T-cell (primary cell): Measurements from ENCODE around the gene CD247. TPM values are rescaled to one million over a fixed set of nuclear protein-coding genes. Genes with fewer than 3 reads are reported as not detected.

Source experiments
- ATAC-seq, 4 experiments: fragments of 200-7000 bp in 3 of 4; fragments of 150-1000 bp in 1 of 4; cut with Tn5 transposase; replicated peaks in 1 of 4; 1 replicate in 3 of 4; 2 replicates in 1 of 4; pipeline ENCODE4 v1.10.0; 2021; ENCODE audit warnings: moderate library complexity in 3 of 4, mild to moderate bottlenecking in 2 of 4, moderate number of reproducible peaks in 1 of 4
- CTCF ChIA-PET, 2 donors: fragments of 300-600 bp; sonication (Branson Sonifier 250); formaldehyde crosslinking; loops; one replicate each; lab custom pipeline; 2022; ENCODE audit warnings: antibody characterized with exemption in 2 of 2; lab: Charles Lee
- POLR2A ChIA-PET, 2 donors: fragments of 300-600 bp; sonication (Branson Sonifier 250); formaldehyde crosslinking; loops; one replicate each; lab custom pipeline; 2022; ENCODE audit warnings: antibody characterized with exemption in 2 of 2; lab: Charles Lee
- DNase-seq, 35 experiments: peaks; one replicate each; pipeline versions ENCODE4 v3.0.0 to v3.0.0-alpha.2; 2013 to 2023
- H3K27ac ChIP-seq: one replicate; pipeline ENCODE4 v1.5.1; 2013; ENCODE audit warnings: low read length
- H3K27me3 ChIP-seq, 2 experiments: replicated peaks in 1 of 2; 1 replicate in 1 of 2; 2 replicates in 1 of 2; pipeline versions ENCODE4 v1.6.1 to v1.7.0; 2013; ENCODE audit warnings: low read length in 1 of 2, mixed read lengths in 1 of 2; ENCODE audit not compliant: control insufficient read depth in 2 of 2, insufficient read depth in 2 of 2; ENCODE audit errors: extremely low read depth in 1 of 2
- H3K36me3 ChIP-seq, 2 donors: 1 replicate in 1 of 2; 2 replicates in 1 of 2; pipeline versions ENCODE4 v1.6.1 to v1.7.0; 2013; ENCODE audit warnings: low read length in 1 of 2; ENCODE audit not compliant: control insufficient read depth in 2 of 2, insufficient read depth in 1 of 2; ENCODE audit errors: extremely low read depth in 1 of 2
- H3K4me1 ChIP-seq, 2 experiments: 1 replicate in 1 of 2; 2 replicates in 1 of 2; pipeline versions ENCODE4 v1.6.1 to v1.7.0; 2013; ENCODE audit warnings: low read length in 2 of 2, mixed read lengths in 1 of 2; ENCODE audit not compliant: insufficient read depth in 2 of 2, control insufficient read depth in 1 of 2; ENCODE audit errors: extremely low read depth in 1 of 2
- H3K4me3 ChIP-seq, 2 donors: 1 replicate in 1 of 2; 2 replicates in 1 of 2; pipeline versions ENCODE4 v1.5.1 to v1.7.0; 2013; ENCODE audit warnings: mild to moderate bottlenecking in 2 of 2, low read length in 1 of 2, moderate library complexity in 1 of 2; ENCODE audit not compliant: control insufficient read depth in 1 of 2; ENCODE audit errors: extremely low read depth in 1 of 2
- H3K9me3 ChIP-seq: 2 replicates; pipeline ENCODE4 v1.7.0; 2013
- H3K27ac Mint-ChIP-seq, 2 donors: one replicate each; pipeline ENCODE4 v1.8.0; 2020 to 2021; ENCODE audit warnings: mild to moderate bottlenecking in 2 of 2, mixed read lengths in 2 of 2
- H3K27me3 Mint-ChIP-seq, 2 donors: one replicate each; pipeline ENCODE4 v1.8.0; 2021 to 2022; ENCODE audit warnings: mixed read lengths in 2 of 2
- H3K36me3 Mint-ChIP-seq: one replicate; pipeline ENCODE4 v1.8.0; 2021; ENCODE audit warnings: mixed read lengths
- H3K4me1 Mint-ChIP-seq, 3 donors: one replicate each; pipeline ENCODE4 v1.8.0; 2020 to 2022; ENCODE audit warnings: mixed read lengths in 3 of 3, mild to moderate bottlenecking in 1 of 3
- H3K4me3 Mint-ChIP-seq, 3 donors: one replicate each; pipeline ENCODE4 v1.8.0; 2020 to 2022; ENCODE audit warnings: mild to moderate bottlenecking in 3 of 3, mixed read lengths in 3 of 3, moderate library complexity in 3 of 3
- H3K9me3 Mint-ChIP-seq, 3 donors: one replicate each; pipeline ENCODE4 v1.8.0; 2020 to 2022; ENCODE audit warnings: mixed read lengths in 3 of 3
- WGBS: methylation state at CpG from one replicate; pipeline ENCODE4 v1.1.5; 2013; ENCODE audit warnings: missing lambda C conversion rate; ENCODE audit not compliant: insufficient coverage; 5-methylcytosine and 5-hydroxymethylcytosine counted together
- total RNA-seq, 35 experiments: library from RNA in 6 of 35; stranded (reverse) in 6 of 35; fragments of 120-200 nt in 1 of 35; gene quantifications; one replicate each; pipeline versions ENCODE4 v1.2.1 to v1.2.4 and lab custom pipeline; 2013 to 2026

CD247 gene
- total RNA-seq, 5 donors from 2014 or later (not counting 1 experiment from before 2014, with no cell fraction given), result 324 to 414 (median 385) TPM

- Histone ChIP-seq H3K36me3 (peaks cover 2 to 69% of the 10 kb centered on the region in 2 donors), H3K27me3 (no peaks in the 10 kb centered on the region), H3K4me3 (peak overlapping the region in 1 of 2 donors; percentile 25), H3K4me1 (peaks cover 84 to 88% of the 10 kb centered on the region in 2 experiments), H3K27ac (peak overlapping the region; percentile 54), H3K9me3 (no peaks in the 10 kb centered on the region)
- ATAC-seq (peak; percentile 12 to 13 (median 12)), DNase-seq (no peak)
- Mint-ChIP-seq H3K27me3 (no peaks in the 10 kb centered on the region), H3K4me3 (peak overlapping the region; percentile 60 to 98 (median 71)), H3K27ac (peak overlapping the region; percentile 81 to 97), H3K4me1 (peaks cover 97 to 100% (median 98%) of the 10 kb centered on the region in 3 donors), H3K36me3 (peaks cover 46% of the 10 kb centered on the region), H3K9me3 (no peaks in the 10 kb centered on the region)
- ChIA-PET POLR2A (no interaction called here), CTCF (interaction anchor here (0.6 to 1.5 kb wide), 5 partner anchors 9 to 236 kb away, joined by 3 to 6 read pairs (median 3); partner anchors contain the start of gene CD247 (in 1 of the 2))
- WGBS, result 20% methylated on average over 7 of the region's 10 CpGs
Measured at GRCh38 chr1:167501515-167502191, 16.7 kb downstream of the CD247 start.

- peak overlapping the region; percentile 66 for H3K27ac ChIP-seq
- Mint-ChIP-seq H3K4me3 (peak overlapping the region; percentile 60 to 98 (median 68)), H3K9me3 (no peaks in the 10 kb centered on the region), H3K27ac (peak overlapping the region; percentile 81 to 97), H3K27me3 (no peaks in the 10 kb centered on the region), H3K4me1 (peaks cover 99 to 100% (median 99%) of the 10 kb centered on the region in 3 donors), H3K36me3 (peaks cover 55% of the 10 kb centered on the region)
- no peaks in the 10 kb centered on the region for H3K27me3 ChIP-seq
- H3K4me1 ChIP-seq, result peaks cover 85 to 86% of the 10 kb centered on the region in 2 experiments
- H3K36me3 ChIP-seq, result peaks cover 4 to 71% of the 10 kb centered on the region in 2 donors
- ATAC-seq (peak; percentile 28 to 53 (median 40)), DNase-seq (no peak)
- no peak overlapping the region for H3K4me3 ChIP-seq
- POLR2A ChIA-PET, result interaction anchor here (0.6 to 1.4 kb wide), 7 partner anchors 8 to 54 kb away, joined by 3 to 11 read pairs (median 4); partner anchors contain the start of gene CD247 (in 1 of the 2)
- no CpG with 5 or more reads among the region's 4 CpGs for WGBS
- CTCF ChIA-PET, result interaction anchor here (0.5 to 2.3 kb wide), 12 partner anchors 8 to 280 kb away, joined by 3 to 13 read pairs (median 4); partner anchors contain the start of genes CD247 (in 2 of the 2) and POU2F1 (in 1 of the 2)
- H3K9me3 ChIP-seq, result no peaks in the 10 kb centered on the region
Measured at GRCh38 chr1:167500283-167500860, 18.0 kb downstream of the CD247 start.

- Histone ChIP-seq H3K27ac (peak overlapping the region; percentile 66), H3K27me3 (no peaks in the 10 kb centered on the region), H3K9me3 (no peaks in the 10 kb centered on the region), H3K4me1 (peaks cover 87% of the 10 kb centered on the region in 2 experiments), H3K36me3 (peaks cover 4 to 76% of the 10 kb centered on the region in 2 donors), H3K4me3 (no peak overlapping the region)
- WGBS, result 0% methylated on average over 1 of the region's 3 CpGs
- Mint-ChIP-seq H3K4me1 (peaks cover 99 to 100% (median 99%) of the 10 kb centered on the region in 3 donors), H3K27ac (peak overlapping the region; percentile 81 to 97), H3K4me3 (peak overlapping the region; percentile 7 to 98 (median 31)), H3K9me3 (no peaks in the 10 kb centered on the region), H3K36me3 (peaks cover 58% of the 10 kb centered on the region), H3K27me3 (no peaks in the 10 kb centered on the region)
- peak; percentile 46 to 78 (median 53) for ATAC-seq
- POLR2A ChIA-PET, result interaction anchor here (0.5 to 1.4 kb wide), 7 partner anchors 9 to 68 kb away, joined by 3 to 5 read pairs (median 4); no protein-coding TSS in a partner anchor
- CTCF ChIA-PET, result interaction anchor here (0.7 to 2.3 kb wide), 12 partner anchors 8 to 237 kb away, joined by 3 to 13 read pairs (median 4); partner anchors contain the start of gene CD247 (in 2 of the 2)
- DNase-seq, result peak in 7 of 35 experiments; percentile 16 to 65 (median 40)
Measured at GRCh38 chr1:167499664-167500101, 18.6 kb downstream of the CD247 start.

- no peak overlapping the region for H3K4me3 ChIP-seq
- ChIA-PET POLR2A (interaction anchor here (0.5 to 1.3 kb wide), 5 partner anchors 9 to 69 kb away, joined by 4 to 5 read pairs (median 4); no protein-coding TSS in a partner anchor), CTCF (interaction anchor here (1.0 to 2.3 kb wide), 8 partner anchors 9 to 52 kb away, joined by 3 to 13 read pairs (median 4); partner anchors contain the start of gene CD247 (in 2 of the 2))
- peaks cover 4 to 77% of the 10 kb centered on the region in 2 donors for H3K36me3 ChIP-seq
- Mint-ChIP-seq H3K27me3 (no peaks in the 10 kb centered on the region), H3K4me1 (peaks cover 99 to 100% (median 99%) of the 10 kb centered on the region in 3 donors), H3K9me3 (no peaks in the 10 kb centered on the region), H3K27ac (peak overlapping the region; percentile 81 to 97), H3K4me3 (peak overlapping the region in 1 of 3 donors; percentile 98), H3K36me3 (peaks cover 52% of the 10 kb centered on the region)
- peaks cover 87% of the 10 kb centered on the region in 2 experiments for H3K4me1 ChIP-seq
- no peaks in the 10 kb centered on the region for H3K27me3 ChIP-seq
- no peaks in the 10 kb centered on the region for H3K9me3 ChIP-seq
- DNase-seq, result no peak
- H3K27ac ChIP-seq, result peak overlapping the region; percentile 66
- ATAC-seq, result peak in 1 of 4 experiments; percentile 14
- no CpG with 5 or more reads among the region's 4 CpGs for WGBS
Measured at GRCh38 chr1:167499106-167499505, 19.2 kb downstream of the CD247 start.

- Mint-ChIP-seq H3K36me3 (peaks cover 43% of the 10 kb centered on the region), H3K4me3 (peak overlapping the region; percentile 18 to 98 (median 53)), H3K4me1 (peaks cover 96 to 100% (median 98%) of the 10 kb centered on the region in 3 donors), H3K27me3 (no peaks in the 10 kb centered on the region), H3K9me3 (no peaks in the 10 kb centered on the region), H3K27ac (peak overlapping the region; percentile 96 to 97)
- POLR2A ChIA-PET, result interaction anchor here (1.1 to 1.7 kb wide), 2 partner anchors 19 to 21 kb away, joined by 3 to 5 read pairs; partner anchors contain the start of gene CD247 (in 1 of the 2)
- DNase-seq (no peak), ATAC-seq (no peak)
- Histone ChIP-seq H3K4me3 (no peak overlapping the region), H3K4me1 (peaks cover 87 to 89% of the 10 kb centered on the region in 2 experiments), H3K36me3 (peaks cover 4 to 72% of the 10 kb centered on the region in 2 donors), H3K27me3 (no peaks in the 10 kb centered on the region), H3K27ac (peak overlapping the region; percentile 81), H3K9me3 (no peaks in the 10 kb centered on the region)
- CTCF ChIA-PET, result interaction anchor here in 1 of 2 donors (0.7 to 1.3 kb wide), 2 partner anchors 21 to 276 kb away, joined by 3 to 6 read pairs; partner anchors contain the start of genes CD247 and POU2F1
- WGBS, result 90% methylated on average over 5 of the region's 11 CpGs
Measured at GRCh38 chr1:167496797-167497619, 21.3 kb downstream of the CD247 start.
